Colonic mucosa (tissue), 4 donors: ENCODE data around the gene TLR3. TPM values are rescaled to one million over a fixed set of nuclear protein-coding genes. Genes with fewer than 3 reads are reported as not detected.

Source experiments
- DNase-seq: peaks from one replicate; pipeline ENCODE4 v3.0.0-alpha.2; 2020
- H3K27ac ChIP-seq: fragments of 200-600 bp; one replicate; pipeline ENCODE4 v1.8.0; 2021
- H3K27me3 ChIP-seq: fragments of 200-600 bp; one replicate; pipeline ENCODE4 v1.8.0; 2021
- H3K36me3 ChIP-seq: fragments of 200-600 bp; one replicate; pipeline ENCODE4 v1.8.0; 2021
- H3K4me1 ChIP-seq: fragments of 200-600 bp; one replicate; pipeline ENCODE4 v1.8.0; 2021; ENCODE audit warnings: mild to moderate bottlenecking
- H3K4me3 ChIP-seq: fragments of 200-600 bp; one replicate; pipeline ENCODE4 v1.8.0; 2021
- H3K9ac ChIP-seq, 2 donors: one replicate each; pipeline ENCODE4 v1.7.0; 2013; ENCODE audit warnings: control low read depth in 2 of 2, low read depth in 2 of 2, low read length in 2 of 2
- H3K9me3 ChIP-seq: fragments of 200-600 bp; one replicate; pipeline ENCODE4 v1.8.0; 2021
- CTCF ChIP-seq: fragments of 200-600 bp; IDR thresholded peaks from one replicate; pipeline ENCODE4 v1.8.0; 2022; ENCODE audit warnings: antibody characterized with exemption, mild to moderate bottlenecking
- intact Hi-C: fragments of 100-400 bp; cut with DNase I; formaldehyde crosslinking; loops from one replicate; pipeline ENCODE4 v1.14.1; 2022
- total RNA-seq, 2 donors: library from RNA; stranded (reverse); fragmentation: NEBNext Ultra II Directional in 1 of 2; extraction: Animal tissue kit (Norgen Biotek cat#: 25700) in 1 of 2; gene quantifications; one replicate each; pipeline ENCODE4 v1.2.1, GENCODE V29; 2021
- donor health status: healthy.
- donor health status: DM: no; HTN: no; CAD: no.
- donor health status: DM: no; HTN: no; CAD: no.

The TLR3 gene
- total RNA-seq, 2 donors from 2014 or later, result 13.6 to 48.6 TPM

- Histone ChIP-seq H3K36me3 (no peaks in the 10 kb centered on the region), H3K9ac (no peak overlapping the region), H3K4me1 (no peaks in the 10 kb centered on the region), H3K9me3 (no peaks in the 10 kb centered on the region), H3K27me3 (no peaks in the 10 kb centered on the region), H3K4me3 (no peak overlapping the region), H3K27ac (no peak overlapping the region)
- intact Hi-C loops, result no loop called here
- no peak for DNase-seq
- no peak for TF ChIP-seq CTCF
Measured at GRCh38 chr4:186058253-186058979, 10.5 kb upstream of the TLR3 start.

DNA sequence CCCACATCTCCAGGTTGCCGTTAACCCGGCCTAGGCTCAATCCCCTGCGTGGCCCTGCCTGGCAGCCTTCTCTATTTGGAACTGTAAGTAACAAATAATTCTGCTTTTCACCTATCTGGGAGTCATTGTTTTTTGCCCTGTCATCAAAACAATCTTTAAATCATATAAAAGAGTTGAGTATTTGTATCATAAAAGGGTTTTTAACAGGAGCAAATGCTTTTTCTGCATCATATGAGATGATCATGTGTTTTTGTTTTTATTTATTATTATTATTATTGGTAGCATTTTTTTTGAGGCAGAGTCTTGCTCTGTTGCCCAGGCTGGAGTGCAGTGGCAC lies 10.0 kb upstream of the TLR3 start:
- Histone ChIP-seq H3K36me3 (no peaks in the 10 kb centered on the region), H3K9ac (no peak overlapping the region), H3K9me3 (no peaks in the 10 kb centered on the region), H3K27ac (no peak overlapping the region), H3K4me3 (no peak overlapping the region), H3K27me3 (no peaks in the 10 kb centered on the region), H3K4me1 (no peaks in the 10 kb centered on the region)
- DNase-seq, result no peak
- TF ChIP-seq CTCF, result no peak
- intact Hi-C loops, result no loop called here

- Histone ChIP-seq H3K9ac (no peak overlapping the region), H3K4me3 (no peak overlapping the region), H3K27me3 (no peaks in the 10 kb centered on the region), H3K9me3 (no peaks in the 10 kb centered on the region), H3K27ac (no peak overlapping the region), H3K4me1 (no peaks in the 10 kb centered on the region), H3K36me3 (no peaks in the 10 kb centered on the region)
- intact Hi-C loops, result no loop called here
- no peak for TF ChIP-seq CTCF
- no peak for DNase-seq
Measured at GRCh38 chr4:186061921-186062320, 7.0 kb upstream of the TLR3 start.

DNA sequence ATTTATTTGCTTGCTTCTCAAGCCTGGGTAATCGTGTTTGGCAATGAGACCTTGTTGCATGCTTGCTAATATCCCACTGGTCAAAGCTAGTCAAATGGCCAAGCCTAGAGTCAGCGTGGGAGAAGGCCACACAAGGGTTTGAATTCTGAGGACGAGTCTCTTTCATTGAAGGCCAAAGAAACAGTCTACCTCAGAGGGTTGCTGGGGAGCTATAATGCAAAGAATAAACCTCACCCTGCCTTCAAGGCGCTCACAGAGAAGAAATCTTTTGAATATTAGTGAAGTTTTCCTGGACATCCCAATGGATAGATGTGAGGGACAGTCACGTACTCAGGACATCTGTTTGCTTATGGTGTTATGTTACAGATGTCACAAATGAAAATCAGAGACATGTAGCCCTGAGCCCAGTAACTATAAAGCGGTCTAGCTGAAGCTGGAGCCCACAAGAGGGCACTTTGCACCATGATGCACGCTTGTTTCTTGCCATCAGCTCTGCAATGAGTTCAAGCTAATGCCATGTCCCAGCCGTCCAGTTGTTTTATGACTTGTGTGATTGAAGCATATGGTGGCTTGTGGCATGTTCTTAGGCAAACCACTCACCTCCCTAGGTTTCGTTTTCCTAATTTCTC lies 1.1 kb upstream of the TLR3 start:
- peak overlapping the region; percentile 58 for H3K27ac ChIP-seq
- no peaks in the 10 kb centered on the region for H3K9me3 ChIP-seq
- no peaks in the 10 kb centered on the region for H3K4me1 ChIP-seq
- H3K4me3 ChIP-seq, result peak overlapping the region; percentile 36
- intact Hi-C loops, result loop anchor here (5.0 kb wide), 1 partner anchor 69 kb away; no protein-coding TSS in a partner anchor
- H3K36me3 ChIP-seq, result no peaks in the 10 kb centered on the region
- peak; percentile 49 for TF ChIP-seq CTCF
- no peaks in the 10 kb centered on the region for H3K27me3 ChIP-seq
- peak; percentile 66 for DNase-seq
- peak overlapping the region in 1 of 2 donors; percentile 72 for H3K9ac ChIP-seq

DNA sequence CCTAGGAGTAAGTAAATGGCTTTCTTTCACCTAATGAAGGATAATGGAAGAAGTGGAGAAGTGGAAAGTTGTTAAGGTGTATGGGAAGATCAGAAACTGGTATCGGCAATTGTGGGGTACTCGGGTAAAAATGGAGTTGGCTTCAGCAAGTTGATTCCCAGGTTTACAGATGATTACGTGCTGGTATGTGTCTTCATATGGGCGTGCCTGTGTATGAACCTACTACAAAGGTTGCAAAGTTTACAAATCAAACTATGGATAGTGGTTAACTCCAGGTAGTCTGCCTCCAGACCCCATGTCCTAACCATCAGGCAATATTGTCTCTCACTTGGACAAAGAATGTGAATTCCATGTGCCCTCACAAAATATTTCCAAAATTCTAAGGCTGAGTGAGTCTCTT lies 773 bp downstream of the TLR3 start:
- H3K27ac ChIP-seq, result no peak overlapping the region
- no peak for TF ChIP-seq CTCF
- no peaks in the 10 kb centered on the region for H3K36me3 ChIP-seq
- no peaks in the 10 kb centered on the region for H3K4me1 ChIP-seq
- H3K9ac ChIP-seq, result peak overlapping the region in 1 of 2 donors; percentile 72
- no peaks in the 10 kb centered on the region for H3K9me3 ChIP-seq
- peak overlapping the region; percentile 36 for H3K4me3 ChIP-seq
- H3K27me3 ChIP-seq, result no peaks in the 10 kb centered on the region
- intact Hi-C loops, result loop anchor here (5.0 kb wide), 1 partner anchor 68 kb away; no protein-coding TSS in a partner anchor
- peak; percentile 26 for DNase-seq
